ENCODE data around the gene PABPN1L. TPM values are rescaled to one million over a fixed set of nuclear protein-coding genes. Genes with fewer than 3 reads are reported as not detected.

PABPN1L gene
- total and polyA plus RNA-seq, 2 of the 8 experiments (the other 6 are each of a cell fraction or from before 2014, with no cell fraction given), result not detected

GRCh38 chr16:88867581-88868246 is 1.3 kb upstream of the PABPN1L start:
- 90% methylated on average over 22 of the region's 24 CpGs; no CpG with 5 or more reads in 1 of the 2 experiments for WGBS, 2 experiments (ENCODE audit: extremely low coverage in 1 of 2, insufficient coverage in 1 of 2, insufficient read length in 1 of 2, insufficient replicate concordance in 2 of 2, low coverage in 1 of 2, low lambda C conversion rate in 2 of 2, missing lambda C conversion rate in 1 of 2)
- no peak overlapping the region for H2BK20ac ChIP-seq (ENCODE audit: low read length)
- no peak overlapping the region for H3K4me2 ChIP-seq (ENCODE audit: insufficient read depth in 1 of 2, low read depth in 2 of 2, low read length in 2 of 2)

More at GRCh38 chr16:88867581-88868246, 1.3 kb upstream of the PABPN1L start:
- H3K14ac ChIP-seq (ENCODE audit: insufficient read length), result no peak overlapping the region
- H4K5ac ChIP-seq (ENCODE audit: insufficient read length, low read depth, low read length), result no peak overlapping the region
- no peak overlapping the region; the same call in 1 of the 2 replicates for H4K8ac ChIP-seq (ENCODE audit: extremely low read depth, insufficient read depth, low read length)
- no peak for TF ChIP-seq GABPA (IDR thresholded peaks at IDR 0.05; ENCODE audit: borderline replicate concordance, insufficient read depth, low read length)
- H2BK12ac ChIP-seq (ENCODE audit: low read depth, low read length), result no peak overlapping the region
- H4K91ac ChIP-seq (replicated peaks; ENCODE audit: insufficient read length, low read length), result no peak overlapping the region
- H2AFZ ChIP-seq (ENCODE audit: low read length), result no peak overlapping the region
- no peak overlapping the region for H3K56ac ChIP-seq (replicated peaks; ENCODE audit: insufficient read length, low read depth, low read length)
- H3K79me2 ChIP-seq (ENCODE audit: control insufficient read depth in 1 of 2, insufficient read depth in 2 of 2, low read length in 2 of 2), result no peaks in the 10 kb centered on the region
- DNase-seq (ENCODE audit: low read depth in 1 of 2, low spot score in 2 of 2), result no peak
- no peaks in the 10 kb centered on the region; a peak in 1 of 7 replicates for H3K4me1 ChIP-seq (replicated peaks in 1 of 4; ENCODE audit: control insufficient read depth in 3 of 4, insufficient read depth in 4 of 4, low read length in 3 of 4)
- no peaks in the 10 kb centered on the region for H3K23me2 ChIP-seq (ENCODE audit: low read depth, low read length)
- H3K4me3 ChIP-seq (ENCODE audit: extremely low read depth in 1 of 4, insufficient read depth in 2 of 4, low read depth in 3 of 4, low read length in 4 of 4), result no peak overlapping the region
- H3K27me3 ChIP-seq (replicated peaks in 1 of 4; ENCODE audit: control insufficient read depth in 3 of 4, extremely low read depth in 1 of 4, insufficient read depth in 3 of 4, low read length in 3 of 4), result no peaks in the 10 kb centered on the region
- ChIA-PET CTCF (ENCODE audit: partially characterized antibody) (interaction anchor here (4.1 kb wide), 1 partner anchor 10 kb away, joined by 18 read pairs; no protein-coding TSS in a partner anchor), POLR2A (ENCODE audit: partially characterized antibody) (no interaction called here)
- no peaks in the 10 kb centered on the region for H3K36me3 ChIP-seq (ENCODE audit: control insufficient read depth in 2 of 4, insufficient read depth in 4 of 4, low read length in 3 of 4)
- FAIRE-seq, result no peak
- no peaks in the 10 kb centered on the region for H3K79me1 ChIP-seq (ENCODE audit: low read depth, low read length)
- H2BK15ac ChIP-seq (ENCODE audit: low read length), result no peak overlapping the region
- H2BK120ac ChIP-seq (replicated peaks; ENCODE audit: low read depth, low read length), result no peak overlapping the region
- no peak overlapping the region for H2AK5ac ChIP-seq (ENCODE audit: low read depth, low read length)
- H3K9ac ChIP-seq (replicated peaks in 1 of 4; ENCODE audit: extremely low read depth in 1 of 4, low read depth in 3 of 4, low read length in 3 of 4), result no peak overlapping the region
- H3K9me3 ChIP-seq (ENCODE audit: insufficient read depth in 2 of 2, low read depth in 1 of 2, low read length in 1 of 2), result no peaks in the 10 kb centered on the region
- no peaks in the 10 kb centered on the region for H4K20me1 ChIP-seq (replicated peaks in 1 of 2; ENCODE audit: control insufficient read depth in 1 of 2, insufficient read depth in 2 of 2, low read length in 2 of 2)
- no peak overlapping the region for H3K4ac ChIP-seq (replicated peaks; ENCODE audit: insufficient read length, low read depth, low read length)
- no peak overlapping the region for H2BK5ac ChIP-seq (ENCODE audit: low read depth, low read length)
- H3K27ac ChIP-seq (ENCODE audit: low read depth, low read length), result no peak overlapping the region
- H3K23ac ChIP-seq (ENCODE audit: insufficient read length), result no peak overlapping the region
- no peak overlapping the region for H3K18ac ChIP-seq (ENCODE audit: extremely low read depth, low read length)

All from H1 (cell line).